MM.1S (cell line): ENCODE data around the gene GRIN2D.

Experiments used
- DNase-seq: peaks from one replicate; pipeline ENCODE4 v3.0.0-alpha.2; 2015
- H2AFZ ChIP-seq: fragments of 300-600 bp; sonication (generic); 2 replicates; pipeline ENCODE4 v1.6.0; 2016; ENCODE audit warnings: antibody characterized with exemption, low read length
- H3F3A ChIP-seq: fragments of 300-600 bp; sonication (generic); 2 replicates; pipeline ENCODE4 v1.6.1; 2016; ENCODE audit warnings: mild to moderate bottlenecking, antibody characterized with exemption, low read length, moderate library complexity, mixed read lengths; ENCODE audit not compliant: insufficient read depth
- H3K27ac ChIP-seq: fragments of 300-600 bp; sonication (generic); 2 replicates; pipeline ENCODE4 v1.5.1; 2016; ENCODE audit warnings: mild to moderate bottlenecking, low read length
- H3K27me3 ChIP-seq: fragments of 300-600 bp; sonication (generic); replicated peaks from 2 replicates; pipeline ENCODE4 v1.6.0; 2016; ENCODE audit warnings: low read length; ENCODE audit not compliant: insufficient read depth
- H3K36me3 ChIP-seq: fragments of 300-600 bp; sonication (generic); replicated peaks from 2 replicates; pipeline ENCODE4 v1.6.1; 2016; ENCODE audit warnings: mild to moderate bottlenecking, low read length, mixed read lengths; ENCODE audit not compliant: insufficient read depth
- H3K4me1 ChIP-seq: fragments of 300-600 bp; sonication (generic); 2 replicates; pipeline ENCODE4 v1.6.1; 2016; ENCODE audit warnings: low read length, mixed read lengths
- H3K4me2 ChIP-seq: fragments of 300-600 bp; sonication (generic); 2 replicates; pipeline ENCODE4 v1.6.0; 2016; ENCODE audit warnings: low read depth, low read length
- H3K4me3 ChIP-seq: fragments of 300-600 bp; sonication (generic); 2 replicates; pipeline ENCODE4 v1.5.1; 2016; ENCODE audit warnings: low read length, mixed read lengths
- H3K79me2 ChIP-seq: fragments of 300-600 bp; sonication (generic); 2 replicates; pipeline ENCODE4 v1.6.1; 2016; ENCODE audit warnings: mixed run types, low read length, mixed read lengths
- H3K9ac ChIP-seq: fragments of 300-600 bp; sonication (generic); 2 replicates; pipeline ENCODE4 v1.6.1; 2016; ENCODE audit warnings: low read length, mixed read lengths
- H3K9me2 ChIP-seq: fragments of 300-600 bp; sonication (generic); replicated peaks from 2 replicates; pipeline ENCODE4 v1.6.1; 2016; ENCODE audit warnings: mild to moderate bottlenecking, low read length, mixed read lengths; ENCODE audit not compliant: insufficient read depth
- H3K9me3 ChIP-seq: fragments of 300-600 bp; sonication (generic); replicated peaks from 2 replicates; pipeline ENCODE4 v1.6.1; 2016; ENCODE audit warnings: mild to moderate bottlenecking, low read length, mixed read lengths; ENCODE audit not compliant: insufficient read depth
- H4K20me1 ChIP-seq: fragments of 300-600 bp; sonication (generic); 2 replicates; pipeline ENCODE4 v1.6.1; 2016; ENCODE audit warnings: mild to moderate bottlenecking, low read length, moderate library complexity, mixed read lengths; ENCODE audit not compliant: insufficient read depth
- EZH2 ChIP-seq: fragments of 300-600 bp; sonication (generic); optimal IDR thresholded peaks from 2 replicates; pipeline ENCODE3; 2017; ENCODE audit warnings: low read depth, mild to moderate bottlenecking, antibody characterized with exemption, low read length, mixed read lengths
- EZH2phosphoT487 ChIP-seq: fragments of 300-600 bp; sonication (generic); IDR thresholded peaks from 2 replicates; pipeline ENCODE4 v1.6.1; 2018; ENCODE audit warnings: antibody characterized with exemption, low read length
- TF ChIP-seq, protein P1 (sequence below): fragments of 300-600 bp; sonication (generic); IDR thresholded peaks from 2 replicates; pipeline ENCODE4 v1.5.1; 2016; ENCODE audit warnings: antibody characterized with exemption, low read length, mixed read lengths

GRIN2D gene

DNA sequence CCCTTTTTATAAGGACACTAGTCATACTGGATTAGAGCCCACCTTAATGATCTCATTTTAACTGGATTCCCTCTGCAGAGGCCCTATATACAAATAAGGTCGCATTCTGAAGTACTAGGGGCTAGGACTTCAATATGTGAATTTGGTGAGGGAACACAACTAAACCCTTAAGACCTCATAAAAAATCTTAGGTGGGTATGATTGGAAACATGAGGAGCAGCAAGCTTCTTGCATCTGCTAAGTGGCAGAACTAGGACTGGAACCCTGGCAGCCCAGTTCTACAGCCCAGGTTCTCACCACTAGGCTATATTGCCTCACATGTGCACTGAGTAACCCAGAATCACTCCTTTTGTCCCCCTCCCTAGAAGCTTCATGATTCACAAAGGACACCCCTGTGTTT, 35.2 kb downstream of the GRIN2D start:
- no peak for DNase-seq
- Histone ChIP-seq H3F3A (no peaks in the 10 kb centered on the region), H3K27ac (no peak overlapping the region), H3K36me3 (no peaks in the 10 kb centered on the region), H4K20me1 (no peaks in the 10 kb centered on the region), H3K27me3 (no peaks in the 10 kb centered on the region), H2AFZ (no peak overlapping the region), H3K9me2 (no peaks in the 10 kb centered on the region), H3K9ac (no peak overlapping the region), H3K4me3 (no peak overlapping the region), H3K4me1 (no peaks in the 10 kb centered on the region), H3K4me2 (no peak overlapping the region), H3K79me2 (no peaks in the 10 kb centered on the region), H3K9me3 (no peaks in the 10 kb centered on the region)
- TF ChIP-seq EZH2 (no peak), EZH2phosphoT487 (no peak)
- TF ChIP-seq, protein P1, sequence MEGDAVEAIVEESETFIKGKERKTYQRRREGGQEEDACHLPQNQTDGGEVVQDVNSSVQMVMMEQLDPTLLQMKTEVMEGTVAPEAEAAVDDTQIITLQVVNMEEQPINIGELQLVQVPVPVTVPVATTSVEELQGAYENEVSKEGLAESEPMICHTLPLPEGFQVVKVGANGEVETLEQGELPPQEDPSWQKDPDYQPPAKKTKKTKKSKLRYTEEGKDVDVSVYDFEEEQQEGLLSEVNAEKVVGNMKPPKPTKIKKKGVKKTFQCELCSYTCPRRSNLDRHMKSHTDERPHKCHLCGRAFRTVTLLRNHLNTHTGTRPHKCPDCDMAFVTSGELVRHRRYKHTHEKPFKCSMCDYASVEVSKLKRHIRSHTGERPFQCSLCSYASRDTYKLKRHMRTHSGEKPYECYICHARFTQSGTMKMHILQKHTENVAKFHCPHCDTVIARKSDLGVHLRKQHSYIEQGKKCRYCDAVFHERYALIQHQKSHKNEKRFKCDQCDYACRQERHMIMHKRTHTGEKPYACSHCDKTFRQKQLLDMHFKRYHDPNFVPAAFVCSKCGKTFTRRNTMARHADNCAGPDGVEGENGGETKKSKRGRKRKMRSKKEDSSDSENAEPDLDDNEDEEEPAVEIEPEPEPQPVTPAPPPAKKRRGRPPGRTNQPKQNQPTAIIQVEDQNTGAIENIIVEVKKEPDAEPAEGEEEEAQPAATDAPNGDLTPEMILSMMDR, result no peak

DNA sequence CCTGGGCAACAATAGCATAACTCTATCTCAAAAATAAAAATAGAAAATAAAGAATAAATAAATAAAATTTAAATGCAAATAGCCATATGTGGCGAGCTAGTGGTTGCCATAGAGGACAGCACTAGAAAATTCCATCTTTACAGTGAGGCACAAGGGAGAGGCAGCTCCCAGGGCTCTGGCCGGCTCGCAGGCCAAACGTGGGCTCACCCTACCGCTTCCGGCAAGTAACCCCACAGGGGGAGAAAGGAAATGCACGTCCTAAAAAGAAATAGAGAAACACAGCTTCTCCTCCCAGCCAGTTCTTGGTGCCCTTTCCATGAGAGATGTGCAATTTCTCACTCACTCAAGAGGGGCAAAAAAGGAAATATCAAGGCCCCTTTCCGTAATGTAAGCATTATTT, 39.9 kb downstream of the GRIN2D start:
- Histone ChIP-seq H3K4me1 (no peaks in the 10 kb centered on the region), H3K4me2 (no peak overlapping the region), H3K9me3 (no peaks in the 10 kb centered on the region), H2AFZ (no peak overlapping the region), H4K20me1 (no peaks in the 10 kb centered on the region), H3K79me2 (no peaks in the 10 kb centered on the region), H3K36me3 (no peaks in the 10 kb centered on the region), H3F3A (no peaks in the 10 kb centered on the region), H3K27me3 (no peaks in the 10 kb centered on the region), H3K9ac (no peak overlapping the region), H3K9me2 (no peaks in the 10 kb centered on the region), H3K27ac (no peak overlapping the region), H3K4me3 (no peak overlapping the region)
- TF ChIP-seq, protein P1, result no peak
- no peak for TF ChIP-seq EZH2
- no peak for TF ChIP-seq EZH2phosphoT487
- DNase-seq, result no peak

DNA sequence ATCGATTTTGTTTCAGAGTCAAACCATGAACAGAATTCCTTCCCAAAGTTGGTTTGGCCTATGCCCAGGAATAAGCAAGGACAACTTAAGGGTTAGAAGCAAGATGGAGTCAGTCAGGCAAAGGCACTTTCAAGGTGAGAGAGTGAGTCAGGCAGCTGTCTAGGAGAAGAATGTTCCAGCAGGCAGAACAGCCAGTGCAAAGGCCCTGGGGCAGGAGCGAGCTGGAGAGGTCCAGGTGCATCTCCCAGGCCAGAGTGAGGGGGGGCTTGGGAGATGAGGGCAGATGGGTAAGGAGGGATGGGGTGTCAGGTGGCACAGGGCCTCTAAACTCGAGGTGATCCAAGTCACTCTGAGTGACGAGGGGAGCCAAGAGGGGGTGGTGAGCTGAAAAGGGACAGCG, 43.1 kb downstream of the GRIN2D start:
- H3K4me3 ChIP-seq, result no peak overlapping the region
- no peak overlapping the region for H2AFZ ChIP-seq
- TF ChIP-seq, protein P1, result no peak
- no peak for TF ChIP-seq EZH2phosphoT487
- TF ChIP-seq EZH2, result no peak
- H3K9ac ChIP-seq, result no peak overlapping the region
- no peak overlapping the region for H3K4me2 ChIP-seq
- no peaks in the 10 kb centered on the region for H3K4me1 ChIP-seq
- no peaks in the 10 kb centered on the region for H3K9me2 ChIP-seq
- no peaks in the 10 kb centered on the region for H3K9me3 ChIP-seq
- no peaks in the 10 kb centered on the region for H4K20me1 ChIP-seq
- no peak overlapping the region for H3K27ac ChIP-seq
- H3K27me3 ChIP-seq, result no peaks in the 10 kb centered on the region
- H3K79me2 ChIP-seq, result no peaks in the 10 kb centered on the region
- H3F3A ChIP-seq, result no peaks in the 10 kb centered on the region
- DNase-seq, result no peak
- no peaks in the 10 kb centered on the region for H3K36me3 ChIP-seq
